ENCODE results near the gene ICE1. TPM values are rescaled to one million over a fixed set of nuclear protein-coding genes. Genes with fewer than 3 reads are reported as not detected.
"Not testable (repeated sequence)": the region's sequence is repeated elsewhere in the genome, so short reads cannot be mapped to it uniquely, and the experiment has no call there.

The ICE1 gene
- total RNA-seq, 1 donor, result 35.4 TPM

- no peak overlapping the region for H3K4me3 ChIP-seq (ENCODE audit: low read depth, low read length)
- DNase-seq (ENCODE audit: low read depth), result no peak
- no peak for TF ChIP-seq CTCF (IDR thresholded peaks at IDR 0.05; ENCODE audit: insufficient read depth, low read depth, low read length)
Measured at GRCh38 chr5:5474961-5475360, 52.5 kb downstream of the ICE1 start.

- TF ChIP-seq CTCF (IDR thresholded peaks at IDR 0.05; ENCODE audit: insufficient read depth, low read depth, low read length), result no peak
- no peak for DNase-seq (ENCODE audit: low read depth)
- H3K4me3 ChIP-seq (ENCODE audit: low read depth, low read length), result no peak overlapping the region
Measured at GRCh38 chr5:5475975-5476374, 53.5 kb downstream of the ICE1 start.

GRCh38 chr5:5479578-5479977 lies 57.1 kb downstream of the ICE1 start:
- DNase-seq (ENCODE audit: low read depth); H3K4me3 ChIP-seq (ENCODE audit: low read depth, low read length): not testable (repeated sequence)

GRCh38 chr5:5480481-5481111 lies 58.1 kb downstream of the ICE1 start:
- no peak for DNase-seq (ENCODE audit: low read depth)
- no peak for TF ChIP-seq CTCF (IDR thresholded peaks at IDR 0.05; ENCODE audit: insufficient read depth, low read depth, low read length)
- no peak overlapping the region for H3K4me3 ChIP-seq (ENCODE audit: low read depth, low read length)

GRCh38 chr5:5481206-5481605 lies 58.7 kb downstream of the ICE1 start:
- DNase-seq (ENCODE audit: low read depth), result no peak
- H3K4me3 ChIP-seq (ENCODE audit: low read depth, low read length), result no peak overlapping the region
- no peak for TF ChIP-seq CTCF (IDR thresholded peaks at IDR 0.05; ENCODE audit: insufficient read depth, low read depth, low read length)

- no peak for DNase-seq (ENCODE audit: low read depth)
- H3K4me3 ChIP-seq (ENCODE audit: low read depth, low read length), result no peak overlapping the region
- no peak for TF ChIP-seq CTCF (IDR thresholded peaks at IDR 0.05; ENCODE audit: insufficient read depth, low read depth, low read length)
Measured at GRCh38 chr5:5481633-5482032, 59.2 kb downstream of the ICE1 start.

GRCh38 chr5:5483350-5483749 lies 60.9 kb downstream of the ICE1 start:
- DNase-seq (ENCODE audit: low read depth), result no peak
- no peak overlapping the region for H3K4me3 ChIP-seq (ENCODE audit: low read depth, low read length)
- no peak for TF ChIP-seq CTCF (IDR thresholded peaks at IDR 0.05; ENCODE audit: insufficient read depth, low read depth, low read length)

Measured in fibroblast of villous mesenchyme (primary cell).